Stimulated activated CD4-positive, alpha-beta T cell treated with anti-CD3 and anti-CD28 coated beads, TNF-alpha, amount 100 ng/mL, for 1 hour (primary cell): ENCODE data around the gene SGMS1.
"Not testable (repeated sequence)": the region's sequence is repeated elsewhere in the genome, so short reads cannot be mapped to it uniquely, and the experiment has no call there.

Source experiments
- DNase-seq, 3 donors: peaks; one replicate each; pipeline ENCODE4 v3.0.0-alpha.2; 2020; ENCODE audit warnings: low read depth in 3 of 3, low spot score in 1 of 3

SGMS1 gene

GRCh38 chr10:50511492-50512213 lies 112.1 kb downstream of the SGMS1 start:
- DNase-seq: no peak

- DNase-seq: no peak
Observed at GRCh38 chr10:50510517-50511473, 113.0 kb downstream of the SGMS1 start.

GRCh38 chr10:50508315-50509051 lies 115.3 kb downstream of the SGMS1 start:
- no peak for DNase-seq

GRCh38 chr10:50506861-50507573 lies 116.7 kb downstream of the SGMS1 start:
- DNase-seq: no peak

GRCh38 chr10:50504389-50504788 lies 119.4 kb downstream of the SGMS1 start:
- DNase-seq: no peak

GRCh38 chr10:50503661-50504320 lies 120.0 kb downstream of the SGMS1 start:
- no peak for DNase-seq

GRCh38 chr10:50503156-50503555 lies 120.6 kb downstream of the SGMS1 start:
- DNase-seq: not testable (repeated sequence)

GRCh38 chr10:50501924-50502452 lies 121.8 kb downstream of the SGMS1 start:
- DNase-seq: no peak

GRCh38 chr10:50501478-50501877 lies 122.3 kb downstream of the SGMS1 start:
- no peak for DNase-seq

- DNase-seq: no peak
Observed at GRCh38 chr10:50498465-50498864, 125.3 kb downstream of the SGMS1 start.

- DNase-seq: no peak
Observed at GRCh38 chr10:50497758-50498157, 126.0 kb downstream of the SGMS1 start.

GRCh38 chr10:50496228-50496627 lies 127.5 kb downstream of the SGMS1 start:
- no peak for DNase-seq

GRCh38 chr10:50490241-50490640 lies 133.5 kb downstream of the SGMS1 start:
- DNase-seq: no peak

GRCh38 chr10:50484550-50484949 lies 139.2 kb downstream of the SGMS1 start:
- DNase-seq: not testable (repeated sequence)

GRCh38 chr10:50480054-50481007 lies 143.4 kb downstream of the SGMS1 start:
- no peak for DNase-seq

- DNase-seq: no peak
Observed at GRCh38 chr10:50477287-50478203, 146.2 kb downstream of the SGMS1 start.

GRCh38 chr10:50473756-50474155 lies 150.0 kb downstream of the SGMS1 start:
- DNase-seq: no peak

- DNase-seq: no peak
Observed at GRCh38 chr10:50472914-50473313, 150.8 kb downstream of the SGMS1 start.
